Activated T-cell treated with anti-CD3 and anti-CD28 coated beads, Interleukin-2, amount 50 U/mL, for 24 hours (primary cell): ENCODE measurements around the gene AGBL4.

Experiments used
- DNase-seq: peaks from one replicate; pipeline ENCODE4 v3.0.0-alpha.2; 2020
- H3K27ac Mint-ChIP-seq: 2 replicates; pipeline ENCODE4 v1.8.0; 2020; ENCODE audit warnings: mild to moderate bottlenecking, mixed read lengths
- H3K27me3 Mint-ChIP-seq: 2 replicates; pipeline ENCODE4 v1.8.0; 2020; ENCODE audit warnings: mixed read lengths
- H3K36me3 Mint-ChIP-seq: 2 replicates; pipeline ENCODE4 v1.8.0; 2020; ENCODE audit warnings: low read depth, mixed read lengths
- H3K4me1 Mint-ChIP-seq: 2 replicates; pipeline ENCODE4 v1.8.0; 2020; ENCODE audit warnings: low read depth, mixed read lengths
- H3K4me3 Mint-ChIP-seq: 2 replicates; pipeline ENCODE4 v1.8.0; 2020; ENCODE audit warnings: mild to moderate bottlenecking, moderate library complexity, mixed read lengths
- H3K9me3 Mint-ChIP-seq: 2 replicates; pipeline ENCODE4 v1.8.0; 2020; ENCODE audit warnings: mixed read lengths

The AGBL4 gene

DNA sequence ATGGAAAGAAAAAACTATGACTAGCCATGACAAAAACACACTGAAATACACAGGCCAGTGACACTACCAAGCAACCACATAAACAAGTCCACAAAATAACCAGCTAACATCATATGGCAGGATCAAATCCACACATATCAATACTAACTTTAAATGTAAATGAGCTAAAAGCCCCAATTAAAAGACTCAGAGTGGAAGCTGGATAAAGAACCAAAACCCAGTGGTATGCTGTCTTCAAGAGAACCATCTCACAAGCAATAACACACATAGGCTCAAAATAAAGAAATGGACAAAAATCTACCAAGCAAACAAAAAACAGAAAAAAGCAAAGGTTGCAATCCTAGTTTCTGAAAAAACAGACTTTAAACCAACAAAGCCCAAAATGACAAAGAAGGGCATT is 770.8 kb downstream of the AGBL4 start:
- no peak overlapping the region for H3K27ac Mint-ChIP-seq
- H3K27me3 Mint-ChIP-seq: no peaks in the 10 kb centered on the region
- no peak overlapping the region for H3K4me3 Mint-ChIP-seq
- DNase-seq: no peak
- H3K9me3 Mint-ChIP-seq: peaks cover 39% of the 10 kb centered on the region
- H3K36me3 Mint-ChIP-seq: no peaks in the 10 kb centered on the region
- peaks cover 1% of the 10 kb centered on the region for H3K4me1 Mint-ChIP-seq

DNA sequence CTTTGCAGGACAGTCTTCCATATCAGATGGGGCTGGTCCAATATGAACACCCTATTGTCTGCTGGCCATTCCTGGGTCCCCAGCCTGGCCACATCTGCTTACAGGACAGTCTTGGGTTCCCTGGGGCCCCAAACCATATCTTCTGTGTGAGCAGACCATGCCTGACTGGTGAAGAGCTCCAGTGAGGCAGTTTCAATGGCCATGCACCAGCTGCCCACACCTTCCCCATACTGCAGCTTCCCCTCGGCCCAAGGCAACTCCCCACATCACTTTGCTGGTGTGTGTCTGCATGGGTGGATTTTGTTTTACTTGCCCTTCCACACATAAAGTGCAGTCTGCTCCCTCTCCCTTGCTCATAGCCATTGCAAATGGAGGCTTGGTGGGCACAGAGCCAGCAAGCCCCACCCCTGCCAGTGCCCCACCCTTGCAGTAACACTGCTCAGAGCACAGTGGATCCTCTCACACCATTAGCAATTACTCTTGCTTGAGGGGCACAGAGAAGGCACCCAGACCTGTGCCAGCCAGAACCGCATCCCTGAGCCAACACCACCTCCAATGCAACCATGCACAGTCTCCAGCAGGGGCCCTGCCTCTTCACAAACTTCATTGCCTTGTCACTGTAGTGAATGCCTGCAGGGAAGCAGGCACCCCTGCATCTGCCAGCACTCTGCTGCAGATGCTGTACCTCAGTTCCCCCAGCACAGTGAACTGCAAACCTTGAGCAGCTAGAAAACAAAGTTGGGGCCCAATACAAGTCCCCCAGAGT is 772.6 kb downstream of the AGBL4 start:
- Mint-ChIP-seq H3K27me3 (no peaks in the 10 kb centered on the region), H3K4me3 (no peak overlapping the region), H3K36me3 (no peaks in the 10 kb centered on the region), H3K4me1 (no peaks in the 10 kb centered on the region), H3K9me3 (peaks cover 34% of the 10 kb centered on the region), H3K27ac (no peak overlapping the region)
- no peak for DNase-seq

DNA sequence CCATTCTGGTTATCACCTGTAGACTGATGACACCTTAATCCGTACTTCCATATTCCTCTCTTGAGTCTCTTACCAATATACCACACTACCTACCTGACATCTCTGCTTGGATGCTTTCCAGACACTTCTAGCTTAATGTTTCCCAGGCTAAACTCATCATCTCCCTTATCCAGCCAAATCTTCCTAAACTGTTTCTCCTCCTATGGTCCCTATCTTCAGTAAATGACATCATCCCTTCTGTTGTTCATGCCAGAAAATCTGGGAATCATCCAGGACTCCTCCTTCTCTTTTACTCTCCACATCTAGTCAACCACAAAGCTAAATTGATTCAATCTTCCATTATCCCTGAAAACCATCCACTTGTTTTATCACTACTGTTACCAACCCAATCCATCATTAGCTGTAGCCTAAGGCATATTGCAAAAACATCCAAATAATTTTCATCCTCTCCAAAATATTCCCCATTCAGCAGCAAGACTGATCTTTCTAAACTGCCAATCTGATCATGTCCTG is 783.0 kb downstream of the AGBL4 start:
- H3K27ac Mint-ChIP-seq: no peak overlapping the region
- peaks cover 2% of the 10 kb centered on the region for H3K9me3 Mint-ChIP-seq
- no peak overlapping the region for H3K4me3 Mint-ChIP-seq
- no peaks in the 10 kb centered on the region for H3K36me3 Mint-ChIP-seq
- H3K4me1 Mint-ChIP-seq: no peaks in the 10 kb centered on the region
- no peaks in the 10 kb centered on the region for H3K27me3 Mint-ChIP-seq
- no peak for DNase-seq

DNA sequence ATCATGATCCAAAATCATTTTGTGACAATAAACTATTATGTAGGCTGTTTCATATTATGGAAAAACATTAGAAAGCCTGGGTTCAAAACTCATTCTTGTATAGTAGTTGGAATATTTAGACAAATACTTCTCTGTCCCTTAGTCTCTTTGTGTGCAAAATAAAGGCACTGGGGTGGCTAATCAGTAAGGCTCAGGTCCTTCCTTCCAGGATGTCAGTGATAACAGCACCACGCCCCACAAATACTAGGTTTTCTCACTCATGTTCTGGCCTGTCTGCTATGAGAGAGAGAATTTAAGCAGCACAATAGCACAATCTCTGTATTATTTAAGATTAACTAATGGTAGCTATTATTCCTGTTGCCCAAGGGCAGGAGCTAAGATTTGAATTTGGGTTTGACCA is 788.8 kb downstream of the AGBL4 start:
- DNase-seq: no peak
- Mint-ChIP-seq H3K36me3 (no peaks in the 10 kb centered on the region), H3K27ac (no peak overlapping the region), H3K4me3 (no peak overlapping the region), H3K4me1 (no peaks in the 10 kb centered on the region), H3K9me3 (peaks cover 2% of the 10 kb centered on the region), H3K27me3 (no peaks in the 10 kb centered on the region)

DNA sequence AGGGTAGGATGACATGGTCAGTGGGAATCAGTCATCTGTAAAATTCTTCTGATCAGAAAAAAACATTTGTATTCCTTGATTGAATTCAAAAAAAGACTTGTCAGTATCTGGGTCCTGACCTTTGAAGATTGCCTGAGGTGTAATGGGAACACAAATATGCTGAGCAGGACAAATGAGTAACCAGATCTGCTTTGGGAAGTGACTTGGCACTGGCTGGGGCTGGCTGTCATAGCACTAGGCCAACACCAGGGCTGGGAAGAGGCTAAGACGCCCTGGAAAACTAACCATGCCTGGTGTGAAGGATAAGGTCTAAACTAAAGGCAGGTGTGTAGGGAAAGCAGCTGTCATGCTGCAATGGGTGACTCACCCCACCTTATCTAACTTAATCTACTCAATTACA is 794.2 kb downstream of the AGBL4 start:
- Mint-ChIP-seq H3K36me3 (no peaks in the 10 kb centered on the region), H3K27ac (no peak overlapping the region), H3K4me1 (no peaks in the 10 kb centered on the region), H3K27me3 (no peaks in the 10 kb centered on the region), H3K9me3 (no peaks in the 10 kb centered on the region), H3K4me3 (no peak overlapping the region)
- no peak for DNase-seq

DNA sequence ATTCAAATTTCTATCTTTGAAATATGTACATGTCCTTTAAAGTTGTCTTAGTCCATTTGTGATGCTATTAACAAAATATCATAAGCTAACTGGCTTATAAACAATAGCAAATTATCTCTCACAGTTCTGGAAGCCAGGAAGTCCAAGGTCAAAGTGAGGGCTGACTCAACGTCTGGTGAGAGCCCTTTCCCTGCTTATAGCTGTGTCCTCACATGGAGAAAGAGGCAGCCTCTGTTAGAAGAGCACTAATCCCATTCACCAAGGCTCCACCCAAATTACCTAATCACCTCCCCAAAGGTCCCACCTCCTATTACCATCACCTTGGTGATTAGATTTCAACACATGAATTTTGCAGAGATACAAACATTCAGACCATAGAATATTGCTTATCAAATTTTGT is 797.0 kb downstream of the AGBL4 start:
- no peaks in the 10 kb centered on the region for H3K27me3 Mint-ChIP-seq
- no peaks in the 10 kb centered on the region for H3K36me3 Mint-ChIP-seq
- no peaks in the 10 kb centered on the region for H3K4me1 Mint-ChIP-seq
- H3K9me3 Mint-ChIP-seq: no peaks in the 10 kb centered on the region
- no peak overlapping the region for H3K27ac Mint-ChIP-seq
- DNase-seq: no peak
- H3K4me3 Mint-ChIP-seq: no peak overlapping the region

DNA sequence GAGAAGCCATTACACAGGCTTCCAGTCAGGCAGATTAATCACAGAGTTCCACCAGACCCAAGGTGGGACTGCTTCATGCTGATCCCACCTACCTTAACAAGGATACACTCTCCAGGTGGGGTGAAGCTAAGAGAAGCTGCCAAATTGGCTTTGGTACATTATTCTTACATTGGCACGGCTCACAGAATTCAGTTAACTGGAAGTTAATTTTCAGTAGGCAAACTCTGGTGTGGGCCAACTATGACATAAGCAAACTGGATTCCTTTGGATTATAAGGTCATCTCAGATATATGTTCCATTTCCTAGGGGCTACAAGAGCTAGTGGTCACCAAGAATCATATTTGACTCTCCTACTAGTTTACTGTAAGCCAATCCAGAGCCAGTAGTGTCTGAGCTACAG is 798.3 kb downstream of the AGBL4 start:
- Mint-ChIP-seq H3K4me3 (no peak overlapping the region), H3K27me3 (no peaks in the 10 kb centered on the region), H3K9me3 (no peaks in the 10 kb centered on the region), H3K27ac (no peak overlapping the region), H3K4me1 (no peaks in the 10 kb centered on the region), H3K36me3 (no peaks in the 10 kb centered on the region)
- no peak for DNase-seq

DNA sequence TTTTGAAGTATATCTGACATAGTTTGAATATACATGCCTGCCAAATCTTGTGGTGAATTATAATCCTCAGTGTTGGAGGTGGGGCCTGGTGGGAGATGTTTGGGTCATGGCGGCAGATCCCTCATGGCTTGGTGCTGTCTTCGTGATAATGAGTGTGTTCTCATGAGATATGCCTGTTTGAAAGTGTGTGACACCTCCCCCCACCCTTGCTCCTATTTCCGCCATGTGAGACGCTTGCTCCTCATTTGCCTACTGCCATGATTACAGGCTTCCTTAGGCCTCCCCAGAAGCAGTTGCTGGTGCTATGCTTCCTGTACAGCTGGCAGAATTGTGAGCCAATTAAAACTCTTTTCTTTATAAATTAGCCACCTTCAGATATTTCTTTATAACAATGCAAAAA is 810.5 kb downstream of the AGBL4 start:
- Mint-ChIP-seq H3K36me3 (no peaks in the 10 kb centered on the region), H3K27me3 (no peaks in the 10 kb centered on the region), H3K4me3 (no peak overlapping the region), H3K27ac (no peak overlapping the region), H3K4me1 (no peaks in the 10 kb centered on the region), H3K9me3 (no peaks in the 10 kb centered on the region)
- no peak for DNase-seq

DNA sequence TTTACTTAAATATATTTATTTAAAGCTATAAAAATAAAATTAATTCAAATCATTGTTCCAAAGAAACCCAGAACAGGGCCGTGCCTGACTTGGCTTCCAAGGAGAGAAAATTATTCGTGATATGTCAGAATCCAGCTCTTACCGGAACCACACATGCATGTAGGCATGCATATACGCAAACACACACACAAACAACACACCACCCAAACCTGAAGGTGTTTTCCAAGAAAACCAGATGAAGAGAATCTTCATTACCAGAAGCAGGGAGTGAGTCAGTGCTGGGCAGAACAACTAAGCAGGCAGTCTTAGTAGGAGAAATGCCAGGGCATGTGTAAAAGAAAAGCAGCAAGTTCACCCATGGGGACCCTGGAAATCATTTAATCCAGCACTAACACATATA is 815.0 kb downstream of the AGBL4 start:
- DNase-seq: no peak
- H3K9me3 Mint-ChIP-seq: no peaks in the 10 kb centered on the region
- H3K36me3 Mint-ChIP-seq: no peaks in the 10 kb centered on the region
- no peaks in the 10 kb centered on the region for H3K27me3 Mint-ChIP-seq
- H3K4me1 Mint-ChIP-seq: no peaks in the 10 kb centered on the region
- H3K4me3 Mint-ChIP-seq: no peak overlapping the region
- no peak overlapping the region for H3K27ac Mint-ChIP-seq

DNA sequence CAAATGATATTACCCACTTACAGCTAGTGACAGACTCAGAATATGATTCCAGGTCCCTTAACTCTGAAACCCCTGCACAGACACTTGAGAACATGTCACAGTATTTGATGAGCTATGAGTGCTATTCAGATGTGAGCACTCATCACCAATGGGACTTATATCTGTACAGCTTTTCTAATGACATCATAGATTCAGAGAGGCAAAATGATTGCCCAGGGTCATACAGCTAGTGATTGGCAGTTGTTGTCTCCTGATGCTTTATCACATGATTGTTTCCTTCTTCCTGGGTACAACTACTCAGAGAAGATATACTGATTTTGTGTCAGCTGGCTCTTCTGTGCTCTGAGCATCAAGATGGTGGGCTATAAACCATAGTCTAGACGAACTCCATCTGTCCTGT is 819.0 kb downstream of the AGBL4 start:
- Mint-ChIP-seq H3K36me3 (no peaks in the 10 kb centered on the region), H3K9me3 (peaks cover 8% of the 10 kb centered on the region), H3K4me3 (no peak overlapping the region), H3K27me3 (no peaks in the 10 kb centered on the region), H3K27ac (no peak overlapping the region), H3K4me1 (no peaks in the 10 kb centered on the region)
- no peak for DNase-seq

DNA sequence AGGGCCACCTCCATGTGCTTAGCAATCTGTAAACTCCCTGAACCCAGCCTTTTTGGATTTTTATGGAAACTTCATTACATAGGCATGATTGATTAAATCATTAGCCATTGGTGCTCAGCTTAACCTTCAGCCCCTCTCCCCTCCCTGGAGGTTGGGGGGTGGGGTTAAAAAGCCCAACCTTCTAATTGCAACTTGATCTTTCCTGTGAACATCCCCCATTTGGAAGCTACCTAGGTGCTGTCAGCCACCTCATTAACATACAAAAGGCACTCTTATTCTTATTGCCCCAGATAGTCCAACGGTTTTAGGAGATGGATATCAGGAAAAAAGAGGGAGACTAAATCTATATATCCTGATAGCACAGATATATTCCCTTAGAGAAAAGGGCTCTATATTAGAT is 823.0 kb downstream of the AGBL4 start:
- Mint-ChIP-seq H3K27ac (no peak overlapping the region), H3K4me3 (no peak overlapping the region), H3K4me1 (no peaks in the 10 kb centered on the region)

DNA sequence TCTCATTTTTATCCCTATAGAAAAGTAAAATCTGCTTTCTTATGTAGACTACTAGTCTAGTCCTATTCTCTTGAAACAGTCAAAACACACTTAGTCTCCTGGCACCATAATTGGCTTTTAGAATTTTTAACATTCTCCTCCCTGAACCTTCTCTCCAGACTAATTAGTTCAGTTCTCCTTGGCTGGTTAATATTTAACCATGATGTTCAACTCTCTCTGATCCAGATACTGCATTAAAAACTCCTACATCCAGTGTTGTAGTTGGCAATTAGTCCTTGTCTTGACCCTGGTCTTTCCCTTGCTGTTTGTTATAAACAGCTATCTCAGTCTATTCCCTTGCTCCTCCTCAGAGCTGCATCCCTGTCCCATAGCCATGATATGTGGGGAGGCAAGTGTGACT is 824.2 kb downstream of the AGBL4 start:
- no peak overlapping the region for H3K4me3 Mint-ChIP-seq
- H3K9me3 Mint-ChIP-seq: peaks cover 23% of the 10 kb centered on the region
- DNase-seq: no peak
- H3K4me1 Mint-ChIP-seq: no peaks in the 10 kb centered on the region
- H3K27me3 Mint-ChIP-seq: no peaks in the 10 kb centered on the region
- no peak overlapping the region for H3K27ac Mint-ChIP-seq
- no peaks in the 10 kb centered on the region for H3K36me3 Mint-ChIP-seq

More for the DNA sequence above, 823.0 kb downstream of the AGBL4 start:
- Mint-ChIP-seq H3K9me3 (peaks cover 13% of the 10 kb centered on the region), H3K27me3 (no peaks in the 10 kb centered on the region), H3K36me3 (no peaks in the 10 kb centered on the region)
- no peak for DNase-seq

DNA sequence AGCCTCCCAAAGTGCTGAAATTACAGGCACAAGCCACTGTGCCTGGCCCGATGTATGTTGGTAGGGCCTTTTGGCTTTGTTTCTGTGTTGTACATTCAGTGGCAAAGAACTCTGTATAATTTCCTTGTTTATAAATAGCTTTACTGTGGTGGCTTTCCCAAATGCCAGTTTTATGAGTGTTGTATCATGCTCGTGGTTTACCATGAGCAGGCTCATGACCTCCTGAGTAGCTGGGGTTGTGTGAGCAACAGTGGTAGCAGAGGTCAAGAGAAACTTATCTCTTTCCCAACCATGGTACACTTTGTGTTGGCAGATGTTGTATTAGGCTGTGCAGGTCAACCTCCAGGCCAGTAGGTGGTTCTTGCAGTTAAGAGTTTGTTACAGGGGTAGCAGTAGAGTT is 826.7 kb downstream of the AGBL4 start:
- Mint-ChIP-seq H3K27me3 (no peaks in the 10 kb centered on the region), H3K9me3 (peaks cover 32% of the 10 kb centered on the region), H3K36me3 (no peaks in the 10 kb centered on the region), H3K27ac (no peak overlapping the region), H3K4me3 (no peak overlapping the region), H3K4me1 (no peaks in the 10 kb centered on the region)
- DNase-seq: no peak

DNA sequence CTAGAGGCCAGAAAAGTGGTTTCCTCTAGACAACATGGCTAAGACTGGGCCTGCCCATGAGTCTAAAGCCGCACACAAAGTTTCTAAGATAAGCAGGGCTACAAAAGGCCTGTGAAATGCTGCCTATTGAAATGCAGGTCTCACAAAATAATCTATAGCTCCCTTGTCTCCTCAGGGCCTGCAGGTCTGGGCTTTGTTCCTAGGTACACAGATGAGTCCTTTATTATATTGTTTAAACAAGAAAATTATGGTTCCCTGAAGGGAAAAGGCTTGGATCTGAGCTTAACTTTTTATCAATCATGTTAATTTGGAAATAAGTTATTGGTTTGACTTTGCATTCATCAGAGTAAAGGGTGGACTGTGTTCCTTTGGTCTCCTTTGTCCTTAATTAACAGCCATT is 833.6 kb downstream of the AGBL4 start:
- DNase-seq: no peak
- H3K27me3 Mint-ChIP-seq: no peaks in the 10 kb centered on the region
- no peak overlapping the region for H3K27ac Mint-ChIP-seq
- peaks cover 34% of the 10 kb centered on the region for H3K9me3 Mint-ChIP-seq
- H3K4me1 Mint-ChIP-seq: no peaks in the 10 kb centered on the region
- no peaks in the 10 kb centered on the region for H3K36me3 Mint-ChIP-seq
- no peak overlapping the region for H3K4me3 Mint-ChIP-seq

DNA sequence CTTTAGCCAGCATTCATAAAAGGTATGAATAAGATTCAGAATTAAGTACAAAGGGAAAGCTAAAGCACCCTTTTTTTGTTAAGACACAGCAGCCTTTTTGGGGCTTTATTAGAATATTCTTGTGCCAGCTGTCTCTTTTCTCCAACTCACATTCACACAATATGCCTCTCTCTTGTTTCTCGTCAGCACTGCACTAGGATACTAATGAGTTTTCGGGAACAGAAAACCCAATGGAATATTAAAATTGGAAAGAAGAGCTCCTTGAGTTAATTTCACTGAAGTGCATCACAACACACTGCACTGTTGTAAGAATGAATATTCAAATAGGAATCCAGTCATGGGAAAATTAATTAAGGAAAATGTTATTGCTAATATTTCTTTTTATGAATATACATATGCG is 836.7 kb downstream of the AGBL4 start:
- DNase-seq: no peak
- Mint-ChIP-seq H3K27ac (no peak overlapping the region), H3K4me3 (no peak overlapping the region)

More for the DNA sequence above, 836.7 kb downstream of the AGBL4 start:
- Mint-ChIP-seq H3K9me3 (peaks cover 15% of the 10 kb centered on the region), H3K27me3 (no peaks in the 10 kb centered on the region), H3K36me3 (no peaks in the 10 kb centered on the region), H3K4me1 (no peaks in the 10 kb centered on the region)
